Measurements from ENCODE around the gene ARL10.

ARL10 gene

GRCh38 chr5:176394881-176395675 lies 29.8 kb downstream of the ARL10 start:
- no peaks in the 10 kb centered on the region for H4K20me1 ChIP-seq (ENCODE audit: control insufficient read depth, insufficient read depth, low read depth, low read length)
- no peaks in the 10 kb centered on the region for H3K9me3 ChIP-seq (ENCODE audit: control insufficient read depth, insufficient read depth, low read length)
- no peaks in the 10 kb centered on the region for H3K27me3 ChIP-seq (ENCODE audit: control insufficient read depth, low read length)
- no peaks in the 10 kb centered on the region for H3K9me2 ChIP-seq (replicated peaks; ENCODE audit: control insufficient read depth, low read length)
- H3K36me3 ChIP-seq (ENCODE audit: control insufficient read depth, low read length): peaks cover 26% of the 10 kb centered on the region
- peaks cover 14% of the 10 kb centered on the region for H3K79me2 ChIP-seq (ENCODE audit: control insufficient read depth, low read length)
- no peak overlapping the region for H3K4me2 ChIP-seq (ENCODE audit: low read length)
- H3K27ac ChIP-seq (ENCODE audit: low read depth, low read length): no peak overlapping the region
- peaks cover 2% of the 10 kb centered on the region for H3K4me1 ChIP-seq (ENCODE audit: control insufficient read depth, low read length)
- no peaks in the 10 kb centered on the region for H3F3A ChIP-seq (ENCODE audit: control insufficient read depth, insufficient read depth)
- TF ChIP-seq CTCF (IDR thresholded peaks at IDR 0.05; ENCODE audit: low read depth, low read length, poor library complexity, severe bottlenecking) (no peak), EZH2phosphoT487 (IDR thresholded peaks at IDR 0.05; ENCODE audit: borderline replicate concordance, low read length) (no peak)
- H3K4me3 ChIP-seq (ENCODE audit: low read length): no peak overlapping the region

- no peaks in the 10 kb centered on the region for H4K20me1 ChIP-seq (ENCODE audit: control insufficient read depth, insufficient read depth, low read depth, low read length)
- H3K27me3 ChIP-seq (ENCODE audit: control insufficient read depth, low read length): no peaks in the 10 kb centered on the region
- no peak for TF ChIP-seq EZH2phosphoT487 (IDR thresholded peaks at IDR 0.05; ENCODE audit: borderline replicate concordance, low read length)
- H3K79me2 ChIP-seq (ENCODE audit: control insufficient read depth, low read length): 0 out of 2 replicates have a peak, but pooled peaks cover 2% of the 10 kb centered on the region
- no peaks in the 10 kb centered on the region for H3K4me1 ChIP-seq (ENCODE audit: control insufficient read depth, low read length)
- H3K9me2 ChIP-seq (replicated peaks; ENCODE audit: control insufficient read depth, low read length): no peaks in the 10 kb centered on the region
- H3K27ac ChIP-seq (ENCODE audit: low read depth, low read length): no peak overlapping the region
- no peak overlapping the region for H3K4me2 ChIP-seq (ENCODE audit: low read length)
- no peak overlapping the region for H3K4me3 ChIP-seq (ENCODE audit: low read length)
- H3K9me3 ChIP-seq (ENCODE audit: control insufficient read depth, insufficient read depth, low read length): no peaks in the 10 kb centered on the region
- H3K36me3 ChIP-seq (ENCODE audit: control insufficient read depth, low read length): peaks cover 14% of the 10 kb centered on the region
- no peaks in the 10 kb centered on the region for H3F3A ChIP-seq (ENCODE audit: control insufficient read depth, insufficient read depth)
Observed at GRCh38 chr5:176396330-176396729, 31.0 kb downstream of the ARL10 start.

DNA sequence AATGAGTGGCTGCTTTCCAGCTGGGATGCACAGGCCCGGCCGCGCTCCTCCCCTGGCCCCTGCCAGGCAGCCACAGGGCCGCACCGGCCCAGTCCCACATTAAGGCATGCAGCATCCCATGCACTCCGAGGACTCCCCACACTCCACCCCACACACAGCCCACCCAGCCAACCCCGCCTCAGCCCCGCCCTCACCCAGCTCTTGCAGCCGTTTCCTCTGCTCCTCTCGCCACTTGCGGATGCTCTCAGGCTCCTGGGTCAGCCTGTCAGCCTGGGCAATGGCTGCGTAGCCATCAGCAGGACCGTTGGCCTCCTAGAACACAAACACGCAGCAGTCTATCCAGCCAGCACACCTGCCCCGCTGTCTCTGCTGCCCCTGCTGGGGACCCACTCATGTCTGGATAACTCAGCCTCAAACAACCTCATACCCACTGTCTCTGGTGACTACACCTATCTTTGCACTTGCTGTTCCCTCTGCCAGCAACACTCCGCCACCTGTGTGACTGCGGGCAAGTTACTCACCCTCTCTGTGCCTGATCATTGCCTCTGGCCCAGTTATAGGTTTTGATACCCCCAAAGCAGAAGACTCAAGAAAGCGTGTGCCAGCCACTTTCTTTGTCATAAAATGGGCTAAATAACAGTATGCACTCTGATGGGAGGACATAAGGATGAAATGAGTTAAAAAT lies 32.6 kb downstream of the ARL10 start:
- H3K27ac ChIP-seq (ENCODE audit: low read depth, low read length): no peak overlapping the region

More for the DNA sequence above, 32.6 kb downstream of the ARL10 start:
- Histone ChIP-seq H3K4me3 (ENCODE audit: low read length) (no peak overlapping the region), H3K9me3 (ENCODE audit: control insufficient read depth, insufficient read depth, low read length) (no peaks in the 10 kb centered on the region), H3K27me3 (ENCODE audit: control insufficient read depth, low read length) (no peaks in the 10 kb centered on the region), H3K4me1 (ENCODE audit: control insufficient read depth, low read length) (no peaks in the 10 kb centered on the region), H3K36me3 (ENCODE audit: control insufficient read depth, low read length) (peaks cover 3% of the 10 kb centered on the region; the same call in 1 of the 2 replicates), H3K9me2 (replicated peaks; ENCODE audit: control insufficient read depth, low read length) (no peaks in the 10 kb centered on the region), H3K4me2 (ENCODE audit: low read length) (no peak overlapping the region), H4K20me1 (ENCODE audit: control insufficient read depth, insufficient read depth, low read depth, low read length) (no peaks in the 10 kb centered on the region), H3K79me2 (ENCODE audit: control insufficient read depth, low read length) (no peaks in the 10 kb centered on the region), H3F3A (ENCODE audit: control insufficient read depth, insufficient read depth) (no peaks in the 10 kb centered on the region)
- no peak for TF ChIP-seq CTCF (IDR thresholded peaks at IDR 0.05; ENCODE audit: low read depth, low read length, poor library complexity, severe bottlenecking)
- no peak for TF ChIP-seq EZH2phosphoT487 (IDR thresholded peaks at IDR 0.05; ENCODE audit: borderline replicate concordance, low read length)

Measured in DOHH2 (cell line).